Hematopoietic multipotent progenitor cell treated with erythropoietin and hydrocortisone succinate and interleukin-3 and kit ligand, for 6 days (in vitro differentiated cells): Measurements from ENCODE around the gene STK24.

Source experiments
- DNase-seq: peaks from one replicate; pipeline ENCODE4 v3.0.0-alpha.2; 2015

The STK24 gene

GRCh38 chr13:98447130-98447529 lies 129.8 kb downstream of the STK24 start:
- no peak for DNase-seq

GRCh38 chr13:98446234-98446621 lies 130.7 kb downstream of the STK24 start:
- DNase-seq: no peak

GRCh38 chr13:98445340-98446233 lies 131.3 kb downstream of the STK24 start:
- peak; percentile 89 for DNase-seq

- DNase-seq: no peak
Observed at GRCh38 chr13:98444381-98444780, 132.5 kb downstream of the STK24 start.

GRCh38 chr13:98443800-98444325 lies 133.0 kb downstream of the STK24 start:
- no peak for DNase-seq

- DNase-seq: no peak
Observed at GRCh38 chr13:98443329-98443728, 133.6 kb downstream of the STK24 start.

- no peak for DNase-seq
Observed at GRCh38 chr13:98442391-98443230, 134.3 kb downstream of the STK24 start.

GRCh38 chr13:98441056-98441676 lies 135.7 kb downstream of the STK24 start:
- DNase-seq: no peak

GRCh38 chr13:98440390-98441055 lies 136.4 kb downstream of the STK24 start:
- DNase-seq: no peak

GRCh38 chr13:98439896-98440295 lies 137.0 kb downstream of the STK24 start:
- no peak for DNase-seq

- DNase-seq: no peak
Observed at GRCh38 chr13:98439126-98439828, 137.6 kb downstream of the STK24 start.

- DNase-seq: no peak
Observed at GRCh38 chr13:98438246-98439125, 138.4 kb downstream of the STK24 start.

GRCh38 chr13:98436233-98436910 lies 140.5 kb downstream of the STK24 start:
- DNase-seq: no peak

GRCh38 chr13:98435376-98435775 lies 141.5 kb downstream of the STK24 start:
- no peak for DNase-seq

- DNase-seq: no peak
Observed at GRCh38 chr13:98434060-98434459, 142.8 kb downstream of the STK24 start.

- DNase-seq: no peak
Observed at GRCh38 chr13:98433654-98434053, 143.3 kb downstream of the STK24 start.

- DNase-seq: no peak
Observed at GRCh38 chr13:98432638-98433037, 144.3 kb downstream of the STK24 start.

- no peak for DNase-seq
Observed at GRCh38 chr13:98429977-98430736, 146.8 kb downstream of the STK24 start.

- no peak for DNase-seq
Observed at GRCh38 chr13:98429531-98429930, 147.4 kb downstream of the STK24 start.

GRCh38 chr13:98429081-98429480 lies 147.8 kb downstream of the STK24 start:
- DNase-seq: no peak
